Measurements from ENCODE around the gene GZMM. TPM values are rescaled to one million over a fixed set of nuclear protein-coding genes. Genes with fewer than 3 reads are reported as not detected.
A peak's percentile ranks its signal among the peaks of the same experiment; 100 is the strongest.

Gene GZMM
- polyA plus RNA-seq, 1 experiment: not detected

DNA sequence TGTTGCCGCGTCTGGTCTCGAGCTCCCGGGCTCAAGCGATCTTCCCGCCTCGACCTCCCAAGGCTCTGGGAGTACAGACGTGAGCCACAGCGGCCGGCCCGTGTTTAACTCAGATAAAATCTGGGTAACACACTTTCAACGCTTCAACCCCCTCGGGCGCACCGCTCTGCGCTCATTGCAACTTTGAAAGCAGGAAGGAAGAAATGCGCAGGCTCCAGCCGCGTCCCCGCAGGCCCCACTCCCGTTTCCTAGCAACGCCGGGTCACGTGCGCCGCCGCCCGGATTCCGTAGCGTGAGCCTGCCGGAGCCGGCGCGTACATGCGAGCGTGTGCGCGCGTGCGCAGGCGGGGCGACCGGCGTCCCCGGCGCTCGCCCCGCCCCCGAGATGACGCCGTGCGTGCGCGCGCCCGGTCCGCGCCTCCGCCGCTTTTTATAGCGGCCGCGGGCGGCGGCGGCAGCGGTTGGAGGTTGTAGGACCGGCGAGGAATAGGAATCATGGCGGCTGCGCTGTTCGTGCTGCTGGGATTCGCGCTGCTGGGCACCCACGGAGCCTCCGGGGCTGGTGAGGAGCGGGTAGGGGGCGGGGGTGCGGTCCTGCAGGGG lies 28.4 kb downstream of the GZMM start, which contains the start of gene BSG:
TSS of gene BSG (plus strand) at position 457 of the 603 bp plus-strand sequence. CDS start at position 496, 39 bp downstream.
- CTCF ChIA-PET: no interaction called here
- POLR2A ChIA-PET: interaction anchor here (0.6 to 1.7 kb wide), 9 partner anchors 11 to 207 kb away, joined by 3 to 13 read pairs (median 4); partner anchors contain the start of genes CDC34 and RNF126
- H3K9me3 ChIP-seq (ENCODE audit: control insufficient read depth, insufficient read depth, low read length): peaks cover 5% of the 10 kb centered on the region; the same call in 1 of the 2 replicates
- no peaks in the 10 kb centered on the region for H3K27me3 ChIP-seq (ENCODE audit: control insufficient read depth, insufficient read depth, low read length)
- peak within 1 kb of the TSS; percentile 82 for H3K27ac ChIP-seq (ENCODE audit: low read depth, low read length)
- TF ChIP-seq, protein P1, sequence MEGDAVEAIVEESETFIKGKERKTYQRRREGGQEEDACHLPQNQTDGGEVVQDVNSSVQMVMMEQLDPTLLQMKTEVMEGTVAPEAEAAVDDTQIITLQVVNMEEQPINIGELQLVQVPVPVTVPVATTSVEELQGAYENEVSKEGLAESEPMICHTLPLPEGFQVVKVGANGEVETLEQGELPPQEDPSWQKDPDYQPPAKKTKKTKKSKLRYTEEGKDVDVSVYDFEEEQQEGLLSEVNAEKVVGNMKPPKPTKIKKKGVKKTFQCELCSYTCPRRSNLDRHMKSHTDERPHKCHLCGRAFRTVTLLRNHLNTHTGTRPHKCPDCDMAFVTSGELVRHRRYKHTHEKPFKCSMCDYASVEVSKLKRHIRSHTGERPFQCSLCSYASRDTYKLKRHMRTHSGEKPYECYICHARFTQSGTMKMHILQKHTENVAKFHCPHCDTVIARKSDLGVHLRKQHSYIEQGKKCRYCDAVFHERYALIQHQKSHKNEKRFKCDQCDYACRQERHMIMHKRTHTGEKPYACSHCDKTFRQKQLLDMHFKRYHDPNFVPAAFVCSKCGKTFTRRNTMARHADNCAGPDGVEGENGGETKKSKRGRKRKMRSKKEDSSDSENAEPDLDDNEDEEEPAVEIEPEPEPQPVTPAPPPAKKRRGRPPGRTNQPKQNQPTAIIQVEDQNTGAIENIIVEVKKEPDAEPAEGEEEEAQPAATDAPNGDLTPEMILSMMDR (IDR thresholded peaks at IDR 0.05; ENCODE audit: low read depth, low read length): no peak
- DNase-seq (ENCODE audit: low read depth, low spot score): peak; percentile 95
- peak within 1 kb of the TSS; percentile 91 for H3K4me3 ChIP-seq (ENCODE audit: low read depth, low read length)

DNA sequence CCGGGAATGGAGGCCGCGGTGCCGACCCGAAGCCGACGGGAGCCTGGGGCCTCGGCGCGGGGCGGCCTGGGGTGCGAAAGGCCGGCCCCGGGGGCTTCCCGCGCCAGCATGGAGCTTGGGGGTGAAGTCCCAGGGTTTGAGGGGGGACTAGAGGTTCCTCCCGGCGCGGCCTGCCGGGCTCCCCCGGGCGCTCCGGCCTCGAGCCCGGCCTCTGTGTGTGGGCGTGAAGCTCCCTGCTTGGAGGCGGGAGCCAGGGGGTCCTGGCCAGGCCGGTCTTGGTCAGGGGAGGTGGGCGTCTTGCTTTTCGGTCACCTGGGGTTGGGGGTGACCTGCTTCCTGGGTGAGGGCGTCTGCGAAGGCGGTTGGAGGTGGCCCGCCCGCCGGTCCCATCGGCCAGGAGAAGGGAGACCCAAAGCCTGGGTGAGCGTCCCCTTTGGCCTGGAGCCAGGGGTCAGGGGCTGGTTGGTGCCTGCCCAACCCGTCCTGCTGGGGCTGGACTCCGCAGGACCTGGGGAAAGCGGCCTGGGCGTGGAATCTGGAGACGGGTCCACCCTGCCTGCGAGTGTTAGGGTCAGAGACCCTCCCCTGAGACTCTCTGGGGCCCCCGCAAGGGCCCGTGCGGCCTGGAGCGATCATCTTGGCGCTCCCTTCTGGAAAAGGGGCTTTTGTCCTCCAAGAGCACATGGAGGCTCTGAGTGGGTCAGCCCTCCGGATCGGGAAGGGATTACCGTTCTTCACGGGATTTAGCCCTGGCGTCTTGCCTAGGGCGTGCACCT lies 29.1 kb downstream of the GZMM start:
- peaks cover 8% of the 10 kb centered on the region; the same call in 1 of the 2 replicates for H3K9me3 ChIP-seq (ENCODE audit: control insufficient read depth, insufficient read depth, low read length)
- CTCF ChIA-PET: no interaction called here
- DNase-seq (ENCODE audit: low read depth, low spot score): no peak
- peak overlapping the region; percentile 91 for H3K4me3 ChIP-seq (ENCODE audit: low read depth, low read length)
- TF ChIP-seq, protein P1 (IDR thresholded peaks at IDR 0.05; ENCODE audit: low read depth, low read length): no peak
- no peaks in the 10 kb centered on the region for H3K27me3 ChIP-seq (ENCODE audit: control insufficient read depth, insufficient read depth, low read length)
- H3K27ac ChIP-seq (ENCODE audit: low read depth, low read length): no peak overlapping the region
- POLR2A ChIA-PET: interaction anchor here (0.6 to 1.7 kb wide), 8 partner anchors 11 to 90 kb away, joined by 3 to 13 read pairs (median 4); partner anchors contain the start of genes CDC34 and RNF126

DNA sequence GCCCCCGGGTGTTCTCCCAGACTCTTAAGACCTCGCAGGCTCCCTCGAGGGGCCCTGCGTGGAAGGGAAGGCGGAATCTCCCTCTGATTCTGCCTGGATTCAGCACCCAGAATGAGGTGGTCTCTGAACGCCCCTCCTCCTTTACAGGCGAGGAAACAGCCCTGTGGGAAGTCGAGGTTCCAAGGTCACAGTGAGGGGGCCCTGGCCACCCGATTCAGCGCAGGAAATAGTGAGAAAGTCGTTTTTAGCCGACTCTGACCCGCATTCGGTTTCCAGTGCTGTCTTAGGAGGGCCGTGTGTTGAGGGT lies 29.6 kb downstream of the GZMM start:
- TF ChIP-seq, protein P1 (IDR thresholded peaks at IDR 0.05; ENCODE audit: low read depth, low read length): no peak
- H3K27me3 ChIP-seq (ENCODE audit: control insufficient read depth, insufficient read depth, low read length): no peaks in the 10 kb centered on the region
- POLR2A ChIA-PET: no interaction called here
- peak overlapping the region; percentile 91 for H3K4me3 ChIP-seq (ENCODE audit: low read depth, low read length)
- no peak overlapping the region for H3K27ac ChIP-seq (ENCODE audit: low read depth, low read length)
- peaks cover 8% of the 10 kb centered on the region; the same call in 1 of the 2 replicates for H3K9me3 ChIP-seq (ENCODE audit: control insufficient read depth, insufficient read depth, low read length)
- DNase-seq (ENCODE audit: low read depth, low spot score): no peak
- CTCF ChIA-PET: no interaction called here

DNA sequence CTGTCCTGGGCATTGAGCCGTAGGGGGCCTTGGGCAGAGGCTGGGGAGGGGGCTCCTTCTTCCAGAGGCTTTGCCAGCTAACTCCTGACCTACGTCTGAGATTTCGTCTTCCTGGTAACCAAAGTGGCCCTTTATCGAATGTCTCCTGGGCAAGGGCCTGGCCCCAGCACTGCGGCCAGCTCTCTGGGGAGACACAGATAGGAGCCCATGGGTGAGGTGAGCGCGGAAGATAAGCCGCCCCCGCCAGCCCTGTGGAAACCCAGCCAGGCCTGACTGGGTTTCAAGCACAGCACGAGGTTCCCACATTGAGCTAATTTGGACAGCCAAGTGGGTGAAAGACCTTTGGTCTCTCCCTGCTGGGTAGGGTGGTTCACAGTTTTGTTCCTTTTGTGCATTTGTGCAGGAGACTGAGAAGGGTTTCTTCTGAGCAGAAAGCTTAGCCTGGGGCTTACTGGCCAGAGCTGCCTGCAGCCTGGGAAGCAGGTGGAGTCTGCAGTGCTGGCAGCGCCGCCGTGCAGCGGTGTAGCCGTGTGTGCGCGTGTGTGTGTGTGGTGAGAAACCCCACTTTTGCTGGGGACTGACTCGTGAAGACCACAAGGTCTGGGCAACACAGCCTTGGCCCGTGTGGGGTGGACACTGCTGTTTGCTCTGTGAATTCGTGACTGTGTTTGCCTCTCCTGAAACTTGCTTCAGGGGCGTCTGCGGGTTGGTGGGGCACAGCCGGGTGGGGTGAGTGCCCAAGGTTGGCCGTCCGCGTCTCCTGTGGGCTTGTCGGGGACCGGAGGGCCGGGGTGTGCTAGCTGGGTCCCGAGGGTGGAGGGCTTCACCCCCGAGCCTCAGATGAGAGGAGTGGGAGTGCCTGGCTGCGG lies 31.0 kb downstream of the GZMM start:
- H3K27ac ChIP-seq (ENCODE audit: low read depth, low read length): peak overlapping the region; percentile 39
- ChIA-PET CTCF (no interaction called here), POLR2A (interaction anchor here (1.0 to 2.3 kb wide), 2 partner anchors 13 to 42 kb away, joined by 3 to 8 read pairs; partner anchors contain the start of gene CDC34)

More for the DNA sequence above, 31.0 kb downstream of the GZMM start:
- TF ChIP-seq, protein P1 (IDR thresholded peaks at IDR 0.05; ENCODE audit: low read depth, low read length): no peak
- Histone ChIP-seq H3K4me3 (ENCODE audit: low read depth, low read length) (peak overlapping the region; percentile 47), H3K27me3 (ENCODE audit: control insufficient read depth, insufficient read depth, low read length) (no peaks in the 10 kb centered on the region), H3K9me3 (ENCODE audit: control insufficient read depth, insufficient read depth, low read length) (peaks cover 8% of the 10 kb centered on the region; the same call in 1 of the 2 replicates)
- no peak for DNase-seq (ENCODE audit: low read depth, low spot score)

Measured in AG04450 (cell line).